Glomerular visceral epithelial cell (primary cell): ENCODE measurements around the gene IL10RB.
A peak's percentile ranks its signal among the peaks of the same experiment; 100 is the strongest.
"Not testable (repeated sequence)": the region's sequence is repeated elsewhere in the genome, so short reads cannot be mapped to it uniquely, and the experiment has no call there.

Experiments used
- DNase-seq: peaks from one replicate; pipeline ENCODE4 v3.0.0-alpha.2; 2016; ENCODE audit errors: extremely low spot score

IL10RB gene

GRCh38 chr21:33266050-33266788 is at the start of gene IL10RB:
Gene IL10RB, plus strand, starts transcription at chr21:33266367. Its CDS starts 99 bp downstream, at chr21:33266466.
- peak; percentile 72 for DNase-seq

- no peak for DNase-seq
Measured at GRCh38 chr21:33217138-33217520, 49.0 kb upstream of the IL10RB start.

- DNase-seq = no peak
Measured at GRCh38 chr21:33219300-33219699, 46.9 kb upstream of the IL10RB start.

- no peak for DNase-seq
Measured at GRCh38 chr21:33219954-33220353, 46.2 kb upstream of the IL10RB start.

- DNase-seq = not testable (repeated sequence)
Measured at GRCh38 chr21:33225376-33225775, 40.8 kb upstream of the IL10RB start.

- DNase-seq = no peak
Measured at GRCh38 chr21:33228455-33228854, 37.7 kb upstream of the IL10RB start.

GRCh38 chr21:33229099-33229783 is 36.9 kb upstream of the IL10RB start:
- no peak for DNase-seq

- peak; percentile 78 for DNase-seq
Measured at GRCh38 chr21:33229784-33230544, 36.2 kb upstream of the IL10RB start, which contains the start of gene IFNAR2. Gene IFNAR2, plus strand, starts transcription at chr21:33229938. Its CDS starts 11,985 bp downstream, at chr21:33241923.

GRCh38 chr21:33230545-33231324 is 35.4 kb upstream of the IL10RB start:
- DNase-seq = peak; percentile 68

GRCh38 chr21:33231526-33231925 is 34.6 kb upstream of the IL10RB start:
- DNase-seq = no peak

GRCh38 chr21:33232291-33233034 is 33.7 kb upstream of the IL10RB start:
- no peak for DNase-seq

GRCh38 chr21:33234635-33235520 is 31.3 kb upstream of the IL10RB start:
- no peak for DNase-seq

GRCh38 chr21:33236013-33236686 is 30.0 kb upstream of the IL10RB start:
- DNase-seq = no peak

- no peak for DNase-seq
Measured at GRCh38 chr21:33236766-33237165, 29.4 kb upstream of the IL10RB start.

- DNase-seq = no peak
Measured at GRCh38 chr21:33237486-33237885, 28.7 kb upstream of the IL10RB start.

GRCh38 chr21:33238146-33238545 is 28.0 kb upstream of the IL10RB start:
- DNase-seq = no peak

- DNase-seq = no peak
Measured at GRCh38 chr21:33238565-33239255, 27.5 kb upstream of the IL10RB start.

- DNase-seq = not testable (repeated sequence)
Measured at GRCh38 chr21:33239559-33240127, 26.5 kb upstream of the IL10RB start.
